Stimulated activated CD8-positive, alpha-beta memory T cell treated with anti-CD3 and anti-CD28 coated beads, Interleukin-7, amount 100 ng/mL, for 48 hours (primary cell): ENCODE results near the gene RPH3AL.
"Not testable (repeated sequence)": the region's sequence is repeated elsewhere in the genome, so short reads cannot be mapped to it uniquely, and the experiment has no call there.

Experiments used
- DNase-seq, 2 donors: peaks; one replicate each; pipeline ENCODE4 v3.0.0-alpha.2; 2020; ENCODE audit warnings: low read depth in 1 of 2; ENCODE audit errors: extremely low read depth in 1 of 2

The RPH3AL gene

GRCh38 chr17:206941-207560 is 145.6 kb downstream of the RPH3AL start:
- DNase-seq: no peak

GRCh38 chr17:206484-206883 is 146.1 kb downstream of the RPH3AL start:
- not testable (repeated sequence) for DNase-seq

- no peak for DNase-seq
Measured at GRCh38 chr17:205817-206216, 146.8 kb downstream of the RPH3AL start.

GRCh38 chr17:205148-205669 is 147.4 kb downstream of the RPH3AL start:
- no peak for DNase-seq

GRCh38 chr17:204427-205147 is 148.0 kb downstream of the RPH3AL start:
- DNase-seq: no peak

- no peak for DNase-seq
Measured at GRCh38 chr17:202501-202951, 150.1 kb downstream of the RPH3AL start.

GRCh38 chr17:201736-202135 is 150.9 kb downstream of the RPH3AL start:
- not testable (repeated sequence) for DNase-seq

- DNase-seq: not testable (repeated sequence)
Measured at GRCh38 chr17:201257-201656, 151.3 kb downstream of the RPH3AL start.

- no peak for DNase-seq
Measured at GRCh38 chr17:200586-200985, 152.0 kb downstream of the RPH3AL start.

GRCh38 chr17:199806-200545 is 152.6 kb downstream of the RPH3AL start:
- no peak for DNase-seq

- DNase-seq: no peak
Measured at GRCh38 chr17:199191-199604, 153.4 kb downstream of the RPH3AL start.

GRCh38 chr17:198225-198624 is 154.4 kb downstream of the RPH3AL start:
- not testable (repeated sequence) for DNase-seq

- DNase-seq: no peak
Measured at GRCh38 chr17:197352-197751, 155.3 kb downstream of the RPH3AL start.

- no peak for DNase-seq
Measured at GRCh38 chr17:194828-195602, 157.6 kb downstream of the RPH3AL start.

- no peak for DNase-seq
Measured at GRCh38 chr17:193841-194806, 158.5 kb downstream of the RPH3AL start.

GRCh38 chr17:193426-193810 is 159.2 kb downstream of the RPH3AL start:
- DNase-seq: no peak

- no peak for DNase-seq
Measured at GRCh38 chr17:192666-193425, 159.8 kb downstream of the RPH3AL start.

GRCh38 chr17:189444-189843 is 163.2 kb downstream of the RPH3AL start:
- no peak for DNase-seq

- no peak for DNase-seq
Measured at GRCh38 chr17:187130-187529, 165.5 kb downstream of the RPH3AL start.
